Activated naive CD4-positive, alpha-beta T cell treated with anti-CD3 and anti-CD28 coated beads, Interleukin-2, amount 50 U/mL, for 24 hours (primary cell): ENCODE data around the gene AKAP8L.
A peak's percentile ranks its signal among the peaks of the same experiment; 100 is the strongest.

Source experiments
- H3K27ac Mint-ChIP-seq: one replicate; pipeline ENCODE4 v1.8.0; 2021; ENCODE audit warnings: mild to moderate bottlenecking, mixed read lengths
- H3K27me3 Mint-ChIP-seq: one replicate; pipeline ENCODE4 v1.8.0; 2021; ENCODE audit warnings: mixed read lengths
- H3K36me3 Mint-ChIP-seq: one replicate; pipeline ENCODE4 v1.8.0; 2021; ENCODE audit warnings: mixed read lengths
- H3K4me1 Mint-ChIP-seq: one replicate; pipeline ENCODE4 v1.8.0; 2021; ENCODE audit warnings: mixed read lengths
- H3K4me3 Mint-ChIP-seq: one replicate; pipeline ENCODE4 v1.8.0; 2021; ENCODE audit warnings: mild to moderate bottlenecking, mixed read lengths
- H3K9me3 Mint-ChIP-seq: one replicate; pipeline ENCODE4 v1.8.0; 2021; ENCODE audit warnings: mixed read lengths

Gene AKAP8L, protein sequence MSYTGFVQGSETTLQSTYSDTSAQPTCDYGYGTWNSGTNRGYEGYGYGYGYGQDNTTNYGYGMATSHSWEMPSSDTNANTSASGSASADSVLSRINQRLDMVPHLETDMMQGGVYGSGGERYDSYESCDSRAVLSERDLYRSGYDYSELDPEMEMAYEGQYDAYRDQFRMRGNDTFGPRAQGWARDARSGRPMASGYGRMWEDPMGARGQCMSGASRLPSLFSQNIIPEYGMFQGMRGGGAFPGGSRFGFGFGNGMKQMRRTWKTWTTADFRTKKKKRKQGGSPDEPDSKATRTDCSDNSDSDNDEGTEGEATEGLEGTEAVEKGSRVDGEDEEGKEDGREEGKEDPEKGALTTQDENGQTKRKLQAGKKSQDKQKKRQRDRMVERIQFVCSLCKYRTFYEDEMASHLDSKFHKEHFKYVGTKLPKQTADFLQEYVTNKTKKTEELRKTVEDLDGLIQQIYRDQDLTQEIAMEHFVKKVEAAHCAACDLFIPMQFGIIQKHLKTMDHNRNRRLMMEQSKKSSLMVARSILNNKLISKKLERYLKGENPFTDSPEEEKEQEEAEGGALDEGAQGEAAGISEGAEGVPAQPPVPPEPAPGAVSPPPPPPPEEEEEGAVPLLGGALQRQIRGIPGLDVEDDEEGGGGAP

DNA sequence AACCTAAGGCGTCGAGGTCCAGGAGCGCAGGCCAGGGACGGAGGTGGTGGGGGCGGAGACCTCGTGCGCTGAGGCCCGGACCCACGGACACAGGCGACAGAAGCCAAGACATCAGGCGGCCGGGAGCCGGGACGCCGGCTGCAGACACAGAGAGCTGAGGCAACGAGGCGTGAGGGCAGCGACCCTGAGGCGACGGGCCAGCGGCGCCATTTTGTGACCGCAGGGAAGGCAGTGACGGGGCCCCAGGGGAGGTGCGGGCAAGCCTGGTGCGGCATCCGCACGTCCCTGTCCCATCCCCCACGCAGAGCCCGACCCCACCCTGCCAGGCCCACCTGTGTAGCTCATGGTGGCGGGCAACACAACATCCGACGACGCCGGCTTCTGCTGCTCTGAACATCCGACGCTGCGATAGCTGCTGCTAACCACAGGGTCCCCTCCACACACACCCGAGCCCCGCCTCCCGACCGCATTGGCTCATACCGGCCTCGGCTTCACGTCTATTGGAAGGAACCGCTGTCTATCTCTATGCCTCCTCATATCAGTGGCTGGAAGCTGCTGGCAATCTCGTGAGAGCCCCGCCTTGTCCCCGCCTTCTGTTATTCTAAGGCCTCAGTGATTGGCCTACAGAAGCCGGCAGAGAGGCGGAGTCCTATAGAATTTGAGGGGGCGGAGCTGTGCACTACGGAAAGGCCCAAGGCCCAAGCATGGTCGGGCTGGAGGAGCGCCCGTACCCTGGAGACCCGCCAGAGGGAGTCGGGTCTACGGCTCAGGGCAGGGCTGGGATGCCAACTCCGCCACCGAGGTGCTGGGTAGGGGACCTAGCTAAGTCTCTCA, at the start of gene AKAP8L:
Gene AKAP8L, minus strand, starts transcription at position 410 of the 834 bp plus-strand sequence. Its CDS starts 65 bp downstream, at position 345.
- Mint-ChIP-seq H3K36me3 (peaks cover 18% of the 10 kb centered on the region), H3K4me1 (peaks cover 40% of the 10 kb centered on the region), H3K4me3 (peak within 1 kb of the TSS; percentile 96), H3K9me3 (no peaks in the 10 kb centered on the region), H3K27me3 (no peaks in the 10 kb centered on the region), H3K27ac (peak within 1 kb of the TSS; percentile 95)

DNA sequence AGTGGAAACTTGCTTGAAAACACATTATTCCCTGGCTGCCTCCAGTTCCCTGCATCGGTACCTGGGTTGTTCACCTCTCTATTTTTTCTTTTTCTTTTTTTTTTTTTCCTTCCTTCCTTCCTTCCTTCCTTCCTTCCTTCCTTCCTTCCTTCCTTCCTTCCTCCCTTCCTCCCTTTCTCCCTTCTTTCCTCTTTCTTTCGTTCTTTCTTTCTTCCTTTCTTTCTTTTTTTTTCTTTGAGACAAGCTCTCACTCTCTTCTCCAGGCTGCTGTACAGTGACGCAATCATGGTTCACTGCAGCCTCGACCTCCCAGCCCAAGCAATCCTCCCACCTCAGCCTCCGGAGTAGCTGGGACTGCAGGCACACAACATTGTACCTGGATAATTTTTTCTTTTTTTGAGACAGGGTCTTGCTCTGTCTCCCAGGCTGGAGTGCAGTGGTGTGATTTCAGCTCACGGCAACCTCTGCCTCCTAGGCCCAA, 49.0 kb upstream of the AKAP8L start:
- peaks cover 58% of the 10 kb centered on the region for H3K4me1 Mint-ChIP-seq
- H3K4me3 Mint-ChIP-seq, result peak overlapping the region; percentile 91

DNA sequence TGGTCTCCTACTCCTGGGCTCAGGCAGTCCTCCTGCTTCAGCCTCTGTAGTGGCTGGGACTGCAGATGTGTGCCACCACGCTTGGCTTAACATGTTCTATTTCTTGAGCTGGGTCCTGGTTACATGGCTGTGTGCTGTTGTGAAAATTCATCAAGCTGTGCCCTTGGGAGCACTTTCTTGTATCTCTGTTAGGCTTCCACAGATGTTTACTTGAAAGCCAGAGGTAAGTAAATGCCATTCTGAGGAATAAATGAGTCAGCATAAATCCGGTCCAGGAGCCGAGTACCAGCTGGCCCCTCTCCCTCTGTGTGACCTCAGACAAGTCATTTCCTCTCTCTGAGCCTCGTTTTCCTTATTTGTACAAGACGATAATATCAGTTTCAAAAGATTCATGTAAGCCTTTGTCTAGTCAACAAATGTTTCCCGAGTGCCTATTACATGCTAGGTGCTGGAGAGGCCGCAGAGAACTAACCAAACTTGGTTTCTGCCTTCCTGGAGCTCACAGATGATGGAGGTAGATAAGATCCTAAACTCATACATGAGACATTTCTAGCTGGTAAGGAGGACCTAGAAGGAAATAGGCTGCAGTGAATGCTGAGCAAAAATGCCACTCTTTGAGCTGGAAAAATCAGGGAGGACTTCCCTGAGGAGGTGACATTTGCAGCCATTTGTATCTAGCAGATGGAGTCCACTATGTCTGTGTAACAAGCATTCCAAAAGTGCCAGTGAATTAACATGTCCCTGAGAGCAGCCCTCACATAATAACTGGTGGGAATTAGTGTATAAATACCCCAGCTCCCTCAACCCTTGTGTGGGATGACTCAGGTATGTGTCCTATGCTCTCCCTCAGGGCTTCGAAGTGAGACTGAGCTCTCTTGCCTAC, 48.3 kb upstream of the AKAP8L start:
- Mint-ChIP-seq H3K36me3 (peaks cover 2% of the 10 kb centered on the region), H3K27ac (peak overlapping the region; percentile 95), H3K4me1 (peaks cover 64% of the 10 kb centered on the region), H3K9me3 (no peaks in the 10 kb centered on the region), H3K4me3 (peak overlapping the region; percentile 91), H3K27me3 (no peaks in the 10 kb centered on the region)

More for the DNA sequence above, 49.0 kb upstream of the AKAP8L start:
- no peaks in the 10 kb centered on the region for H3K9me3 Mint-ChIP-seq
- no peaks in the 10 kb centered on the region for H3K27me3 Mint-ChIP-seq
- H3K36me3 Mint-ChIP-seq, result peaks cover 2% of the 10 kb centered on the region
- peak overlapping the region; percentile 80 for H3K27ac Mint-ChIP-seq

DNA sequence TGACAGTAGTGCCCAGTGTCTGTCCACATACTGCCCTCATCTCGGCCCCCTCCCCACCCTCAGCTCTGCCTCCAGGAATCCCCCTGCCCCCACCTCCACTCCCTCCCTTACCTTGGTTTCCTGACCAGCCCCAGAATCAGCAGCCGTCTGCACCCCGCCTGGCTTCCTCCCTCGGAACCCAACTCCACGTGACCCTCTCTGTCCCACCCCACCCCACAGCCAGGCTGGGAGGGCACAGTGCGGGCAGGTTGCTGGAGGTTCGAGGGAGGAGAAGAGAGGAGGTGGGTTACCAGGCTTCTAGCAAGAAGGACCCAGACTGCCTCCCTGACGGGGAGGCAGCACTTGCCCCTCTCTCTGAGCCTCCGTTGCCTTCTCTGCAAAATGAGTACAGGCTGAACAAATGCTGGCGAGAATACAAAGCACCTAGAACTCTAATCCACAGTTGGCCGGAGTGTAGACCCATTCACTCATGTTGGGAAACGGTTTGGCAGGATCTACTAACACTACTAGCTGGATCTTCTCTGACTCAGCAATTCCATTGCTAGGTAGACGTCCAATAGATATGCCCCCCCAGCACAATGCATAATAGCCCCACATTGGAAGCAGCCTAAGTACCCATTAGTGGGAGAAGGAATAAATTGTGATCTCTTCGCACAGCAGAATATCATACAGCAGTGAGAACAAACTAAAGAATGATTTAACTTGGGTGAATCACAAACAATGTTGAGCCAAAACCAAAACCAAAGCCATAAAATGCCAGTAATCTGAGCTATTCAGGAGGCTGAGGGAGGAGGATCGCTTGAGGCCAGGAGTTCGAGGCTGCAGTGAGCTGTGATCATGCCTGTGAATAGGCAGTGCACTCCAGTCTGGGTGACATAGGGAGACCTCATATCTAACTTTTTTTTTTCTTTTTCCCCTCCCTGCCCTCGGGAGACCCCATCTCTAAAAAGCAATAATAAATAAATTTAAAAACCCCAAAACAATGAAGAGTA, 45.9 kb upstream of the AKAP8L start, which contains the start of gene RASAL3:
Gene RASAL3, minus strand, starts transcription at position 151 of the 992 bp plus-strand sequence. CDS start 186 bp downstream, outside the sequence.
- Mint-ChIP-seq H3K27ac (peak within 1 kb of the TSS; percentile 97), H3K27me3 (no peaks in the 10 kb centered on the region), H3K9me3 (no peaks in the 10 kb centered on the region), H3K4me1 (peaks cover 78% of the 10 kb centered on the region), H3K4me3 (peak within 1 kb of the TSS; percentile 86), H3K36me3 (peaks cover 5% of the 10 kb centered on the region)

DNA sequence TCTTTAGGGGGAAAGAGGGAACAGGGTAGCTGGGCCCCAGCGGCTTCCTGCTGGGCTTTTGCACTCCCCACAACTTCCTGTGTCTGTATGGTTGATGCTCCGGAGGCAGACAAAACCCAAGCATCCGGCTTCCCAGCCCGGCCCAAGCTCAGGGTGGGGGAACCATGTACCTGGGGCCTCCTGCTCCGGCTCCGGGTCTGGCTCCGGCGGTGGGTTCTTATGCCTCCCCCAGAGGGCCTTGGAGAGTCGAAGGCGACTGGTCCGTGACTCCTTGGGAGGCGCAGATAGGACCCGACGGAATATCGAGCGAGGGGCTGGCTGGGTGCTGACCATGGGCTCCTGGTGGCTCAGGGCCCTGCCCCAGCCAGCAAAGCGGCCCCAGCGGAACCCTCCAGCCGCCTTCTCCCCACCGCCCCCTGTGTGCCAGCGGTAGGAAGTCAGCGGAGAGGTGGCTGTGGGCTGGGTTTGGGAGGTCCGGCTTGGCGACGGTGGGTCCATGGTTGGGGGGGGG, 45.1 kb upstream of the AKAP8L start:
- peaks cover 74% of the 10 kb centered on the region for H3K4me1 Mint-ChIP-seq
- H3K27me3 Mint-ChIP-seq, result no peaks in the 10 kb centered on the region
- H3K4me3 Mint-ChIP-seq, result peak overlapping the region; percentile 86
- H3K9me3 Mint-ChIP-seq, result no peaks in the 10 kb centered on the region
- H3K36me3 Mint-ChIP-seq, result peaks cover 5% of the 10 kb centered on the region
- peak overlapping the region; percentile 97 for H3K27ac Mint-ChIP-seq

DNA sequence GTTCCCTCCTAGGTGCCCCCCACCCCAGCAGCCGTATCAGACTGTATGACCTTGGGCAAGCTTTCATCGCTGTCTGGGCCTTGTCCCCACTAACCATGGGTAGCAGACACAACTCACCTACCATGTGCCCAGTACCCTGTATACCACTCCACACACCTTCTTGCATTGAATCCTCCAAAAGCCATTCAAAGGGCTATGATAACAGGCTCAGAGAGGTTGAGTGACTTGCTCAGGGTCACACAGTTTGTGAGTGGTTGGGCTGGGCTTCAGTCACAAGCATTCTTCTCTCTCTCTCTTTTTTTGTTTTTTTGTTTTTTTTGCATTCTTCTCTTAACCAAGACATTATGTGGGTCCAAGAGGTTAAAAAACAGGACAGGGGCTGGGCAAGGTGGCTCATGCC, 42.9 kb upstream of the AKAP8L start:
- H3K27ac Mint-ChIP-seq, result peak overlapping the region; percentile 83
- H3K4me3 Mint-ChIP-seq, result peak overlapping the region; percentile 86
- H3K27me3 Mint-ChIP-seq, result no peaks in the 10 kb centered on the region
- peaks cover 51% of the 10 kb centered on the region for H3K4me1 Mint-ChIP-seq
- no peaks in the 10 kb centered on the region for H3K9me3 Mint-ChIP-seq
- peaks cover 7% of the 10 kb centered on the region for H3K36me3 Mint-ChIP-seq

DNA sequence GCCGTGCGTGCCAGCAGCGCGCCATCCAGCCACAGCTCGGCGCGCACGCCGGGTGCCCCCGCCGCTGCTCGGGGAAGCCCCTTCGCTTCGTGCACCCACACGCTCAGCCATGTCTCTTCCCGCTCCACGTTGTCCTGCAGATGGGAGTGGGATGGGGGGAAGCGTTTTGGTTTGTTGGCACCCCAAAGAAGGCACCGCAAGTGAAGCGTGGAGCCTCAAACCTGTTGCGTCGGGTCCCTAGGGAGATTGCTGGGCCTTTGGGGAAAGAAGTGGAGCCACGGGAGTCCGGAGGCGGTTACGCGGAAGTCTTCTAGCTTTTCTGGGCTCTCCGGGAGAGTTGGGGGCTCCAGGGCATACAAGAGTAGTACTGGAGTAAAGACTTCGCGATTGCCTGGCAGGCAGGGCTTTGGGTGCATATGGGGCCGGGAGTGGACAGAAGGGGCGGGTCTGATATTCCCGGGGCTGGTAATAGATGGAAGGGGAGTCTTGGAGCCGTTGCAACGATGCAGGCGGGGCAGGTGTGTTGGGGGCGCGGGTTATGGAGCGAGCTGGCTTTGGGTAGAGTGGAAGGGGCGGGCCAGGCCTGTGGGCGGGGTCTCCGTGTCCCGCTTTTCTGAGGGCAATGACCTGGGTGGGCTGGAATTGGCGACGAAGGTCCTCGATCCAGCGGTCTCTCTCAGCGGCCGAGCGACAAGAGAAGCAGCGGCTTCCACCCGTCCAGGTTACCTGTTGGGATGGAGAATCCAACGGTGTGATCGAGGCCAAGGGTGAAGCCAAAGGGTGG, 39.1 kb upstream of the AKAP8L start:
- Mint-ChIP-seq H3K36me3 (peaks cover 13% of the 10 kb centered on the region), H3K27ac (no peak overlapping the region), H3K4me1 (peaks cover 42% of the 10 kb centered on the region)

DNA sequence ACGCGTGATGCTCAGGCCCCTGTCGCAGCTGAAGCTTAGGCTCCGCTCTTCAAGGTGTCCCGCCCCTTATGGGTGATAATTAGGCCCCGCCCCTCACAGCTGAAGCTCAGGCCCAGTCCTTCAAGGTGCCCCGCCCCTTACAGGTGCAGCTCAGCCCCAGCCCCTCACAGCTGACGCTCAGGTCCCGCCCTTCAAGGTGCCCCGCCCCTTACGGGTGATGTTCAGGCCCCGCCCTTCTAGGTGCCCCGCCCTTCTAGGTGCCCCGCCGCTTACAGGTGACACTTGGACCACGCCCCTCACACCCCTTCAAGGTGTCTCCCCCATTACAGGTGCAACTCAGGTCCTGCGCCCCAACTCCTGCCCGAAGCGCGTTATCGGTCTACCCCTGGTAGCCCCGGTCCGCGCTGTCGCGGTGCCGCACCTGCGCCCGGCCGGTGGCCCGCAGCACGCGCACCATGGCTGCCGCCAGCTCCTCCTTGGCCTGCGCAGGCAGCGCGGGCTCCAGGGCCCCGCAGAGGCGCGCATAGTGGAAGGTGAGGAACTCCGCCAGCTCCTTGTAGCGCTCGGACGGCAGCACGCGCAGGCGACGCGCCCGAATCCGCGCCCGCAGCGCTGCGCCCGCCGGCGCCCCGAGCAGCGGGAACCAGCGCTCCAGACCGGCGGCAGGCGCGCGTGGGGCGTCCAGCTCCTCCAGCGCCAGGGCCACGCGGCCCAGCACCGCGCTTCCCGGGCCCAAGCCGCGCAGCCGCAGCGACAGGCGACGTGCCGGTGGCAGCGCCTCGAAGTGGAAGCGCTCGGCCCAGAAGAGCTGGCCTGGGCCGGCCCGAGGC, 38.3 kb upstream of the AKAP8L start:
- no peak overlapping the region for H3K4me3 Mint-ChIP-seq
- no peaks in the 10 kb centered on the region for H3K27me3 Mint-ChIP-seq
- H3K36me3 Mint-ChIP-seq, result peaks cover 13% of the 10 kb centered on the region
- H3K27ac Mint-ChIP-seq, result no peak overlapping the region
- H3K9me3 Mint-ChIP-seq, result no peaks in the 10 kb centered on the region
- peaks cover 36% of the 10 kb centered on the region for H3K4me1 Mint-ChIP-seq

More for the DNA sequence above, 39.1 kb upstream of the AKAP8L start:
- H3K9me3 Mint-ChIP-seq, result no peaks in the 10 kb centered on the region
- no peaks in the 10 kb centered on the region for H3K27me3 Mint-ChIP-seq
- H3K4me3 Mint-ChIP-seq, result no peak overlapping the region

DNA sequence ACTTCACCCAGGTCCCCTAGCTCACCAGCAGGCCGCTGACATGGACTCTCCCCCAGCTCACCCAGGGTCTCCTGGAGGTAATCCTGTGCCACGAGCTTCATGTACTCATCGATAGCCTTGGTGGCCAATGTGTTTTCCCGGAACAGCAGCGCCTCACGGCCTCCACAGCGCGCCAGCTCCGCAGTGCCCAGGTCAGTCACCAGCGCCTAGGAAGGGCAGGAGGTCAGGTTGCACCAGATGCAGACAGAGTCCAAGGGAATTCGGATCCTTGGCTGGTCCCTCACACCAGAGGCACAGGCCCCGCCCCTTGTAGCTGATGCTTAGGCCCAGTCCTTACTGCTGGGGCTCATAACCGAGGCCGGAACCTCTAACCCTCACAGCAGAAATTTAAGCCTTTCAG, 37.7 kb upstream of the AKAP8L start:
- Mint-ChIP-seq H3K36me3 (peaks cover 12% of the 10 kb centered on the region), H3K9me3 (no peaks in the 10 kb centered on the region), H3K4me1 (peaks cover 29% of the 10 kb centered on the region), H3K27me3 (no peaks in the 10 kb centered on the region), H3K27ac (no peak overlapping the region), H3K4me3 (no peak overlapping the region)

DNA sequence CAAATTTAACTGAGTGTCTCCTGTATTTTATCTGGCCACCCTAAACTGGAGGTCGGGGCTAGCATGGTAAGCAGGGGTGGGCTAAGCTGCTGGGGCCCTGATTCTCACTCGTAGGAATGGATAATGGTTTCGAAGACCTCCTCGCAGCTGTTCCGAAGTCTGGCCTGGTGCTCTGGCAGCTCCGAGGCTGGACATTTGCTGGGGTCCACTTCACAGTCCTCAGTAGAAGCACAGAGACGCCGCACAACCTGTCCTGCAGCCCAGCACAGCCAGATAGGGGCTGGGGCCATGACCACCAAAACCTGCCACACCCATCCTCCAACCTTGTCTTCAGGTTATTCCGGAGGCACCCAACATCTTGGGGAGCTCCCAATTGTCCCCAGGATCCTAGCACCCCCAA, 37.2 kb upstream of the AKAP8L start:
- no peak overlapping the region for H3K4me3 Mint-ChIP-seq
- H3K27ac Mint-ChIP-seq, result no peak overlapping the region
- H3K36me3 Mint-ChIP-seq, result peaks cover 14% of the 10 kb centered on the region
- H3K27me3 Mint-ChIP-seq, result no peaks in the 10 kb centered on the region
- H3K4me1 Mint-ChIP-seq, result peaks cover 31% of the 10 kb centered on the region
- H3K9me3 Mint-ChIP-seq, result no peaks in the 10 kb centered on the region

DNA sequence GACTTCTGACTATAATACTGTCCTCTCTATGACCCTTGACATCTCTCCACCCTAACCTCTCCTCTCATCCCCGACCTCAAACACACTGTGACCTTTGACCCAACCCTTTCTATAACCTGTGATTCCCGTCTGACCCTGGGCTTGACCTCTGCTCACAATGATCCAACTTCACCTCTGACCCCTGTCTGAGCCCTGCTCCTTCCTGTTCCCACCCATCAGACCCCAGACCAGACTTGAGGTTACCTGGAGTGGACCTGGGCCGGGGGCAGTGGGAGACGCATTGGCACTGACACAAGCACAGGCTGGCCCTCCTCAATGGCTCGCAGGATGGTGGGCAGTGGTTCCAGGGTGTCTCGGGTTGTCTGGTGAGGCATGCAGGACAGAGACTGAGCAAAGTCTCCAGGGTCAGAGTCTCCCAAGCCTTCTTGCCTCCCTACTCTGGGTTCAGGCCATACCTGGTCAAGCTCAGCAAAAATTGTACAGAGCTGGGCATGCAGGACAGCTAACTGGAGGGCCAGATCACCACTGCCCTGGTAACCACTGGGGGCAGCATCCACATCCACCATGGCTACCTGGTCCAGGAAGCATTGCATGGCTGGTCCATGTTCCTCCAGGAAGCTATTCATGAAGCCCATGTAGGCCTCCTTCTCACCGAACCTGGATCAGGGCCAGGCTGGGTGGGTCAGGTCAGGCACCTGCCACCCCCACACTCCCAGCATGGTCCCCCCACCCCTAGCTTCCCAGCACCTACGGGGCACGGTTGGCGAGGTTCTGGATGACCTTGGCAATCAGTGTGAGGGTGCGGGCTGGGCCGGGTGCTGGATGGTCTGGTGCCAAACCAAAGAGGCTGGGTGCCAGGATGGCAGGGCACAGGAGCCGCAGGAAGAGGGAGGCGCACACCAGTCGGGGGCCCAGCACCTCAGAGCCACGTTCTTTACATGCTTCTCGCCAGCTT, 35.4 kb upstream of the AKAP8L start:
- Mint-ChIP-seq H3K27ac (peak overlapping the region; percentile 61), H3K9me3 (no peaks in the 10 kb centered on the region), H3K27me3 (no peaks in the 10 kb centered on the region), H3K4me3 (no peak overlapping the region), H3K36me3 (peaks cover 13% of the 10 kb centered on the region), H3K4me1 (peaks cover 28% of the 10 kb centered on the region)
